ENCODE data around the gene TTLL8.
"Not testable (repeated sequence)": the region's sequence is repeated elsewhere in the genome, so short reads cannot be mapped to it uniquely, and the experiment has no call there.

The TTLL8 gene

DNA sequence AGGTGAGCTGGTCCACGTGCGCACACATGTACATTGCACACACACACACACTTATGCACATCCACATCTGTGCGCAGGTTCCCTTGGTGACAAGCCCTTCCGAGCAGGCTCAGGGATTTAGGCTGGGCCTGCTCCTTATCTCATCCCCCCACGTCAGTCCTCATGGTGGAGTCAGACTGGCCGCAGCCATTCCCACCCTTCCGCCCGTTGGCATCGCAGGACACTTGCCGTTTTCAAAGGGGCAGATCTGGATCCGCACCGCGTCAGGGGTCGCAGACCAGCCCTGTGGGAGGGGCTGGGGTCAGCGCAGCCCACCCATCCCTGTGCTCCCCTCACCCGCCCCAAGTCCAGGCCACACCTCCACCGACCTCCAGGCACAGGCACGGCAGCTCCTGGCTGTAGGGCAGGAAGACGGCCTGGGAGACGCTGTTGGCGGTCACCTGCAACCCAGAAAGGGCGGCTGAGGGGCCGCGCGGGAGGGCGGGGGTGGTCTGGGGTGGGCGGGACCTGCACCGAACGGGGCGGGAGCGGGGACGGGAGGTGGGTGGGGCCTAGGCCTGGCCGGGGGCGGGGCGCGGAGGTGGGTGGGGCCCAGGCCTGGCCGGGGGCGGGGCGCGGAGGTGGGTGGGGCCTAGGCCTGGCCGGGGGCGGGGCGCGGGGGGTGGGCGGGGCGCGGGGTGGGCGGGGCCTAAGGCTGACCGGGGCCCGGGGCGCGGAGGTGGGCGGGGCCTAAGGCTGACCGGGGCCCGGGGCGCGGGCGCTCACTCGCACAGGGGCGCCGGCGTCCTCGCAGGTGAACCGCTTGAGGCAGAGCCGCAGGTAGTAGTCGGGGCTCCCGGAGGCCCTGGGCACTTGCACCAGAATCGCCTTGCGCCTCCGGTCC is 58.8 kb downstream of the TTLL8 start:
- DNase-seq = no peak

DNA sequence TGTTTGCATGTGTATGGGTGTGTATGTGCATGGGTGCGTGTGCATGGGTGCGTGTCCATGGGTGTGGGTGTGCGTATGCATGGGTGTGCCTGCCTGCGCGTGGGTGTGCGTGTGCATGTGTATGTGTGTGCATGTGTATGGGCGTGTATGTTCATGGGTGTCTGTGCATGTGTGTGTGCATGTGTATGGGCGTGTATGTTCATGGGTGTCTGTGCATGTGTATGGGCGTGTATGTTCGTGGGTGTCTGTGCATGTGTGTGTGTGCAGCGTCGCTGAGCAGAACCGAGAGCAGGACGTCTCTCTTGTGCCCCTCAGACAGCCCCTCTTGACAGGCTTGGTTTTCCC is 59.4 kb downstream of the TTLL8 start:
- no peak for DNase-seq

GRCh38 chr22:49997932-49998717 is 60.0 kb downstream of the TTLL8 start:
- no peak for DNase-seq

DNA sequence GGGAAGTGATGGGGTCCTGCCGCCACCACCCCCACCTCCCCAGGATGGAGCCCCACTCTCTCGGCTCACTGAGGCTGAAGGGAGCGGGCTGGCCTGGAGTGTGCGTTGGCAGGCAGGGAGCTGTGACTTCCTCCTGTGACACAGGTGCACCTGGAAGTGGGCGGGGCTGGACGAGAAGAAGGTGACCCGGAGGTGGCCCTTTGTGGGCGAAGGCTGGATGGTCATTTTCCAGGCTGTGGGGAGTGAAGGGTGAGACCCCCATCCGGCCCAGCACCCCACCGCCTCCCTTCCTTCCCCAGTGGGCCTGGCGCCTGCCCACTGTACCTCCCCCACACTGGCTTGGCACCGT is 60.9 kb downstream of the TTLL8 start:
- peak; percentile 10 for DNase-seq

DNA sequence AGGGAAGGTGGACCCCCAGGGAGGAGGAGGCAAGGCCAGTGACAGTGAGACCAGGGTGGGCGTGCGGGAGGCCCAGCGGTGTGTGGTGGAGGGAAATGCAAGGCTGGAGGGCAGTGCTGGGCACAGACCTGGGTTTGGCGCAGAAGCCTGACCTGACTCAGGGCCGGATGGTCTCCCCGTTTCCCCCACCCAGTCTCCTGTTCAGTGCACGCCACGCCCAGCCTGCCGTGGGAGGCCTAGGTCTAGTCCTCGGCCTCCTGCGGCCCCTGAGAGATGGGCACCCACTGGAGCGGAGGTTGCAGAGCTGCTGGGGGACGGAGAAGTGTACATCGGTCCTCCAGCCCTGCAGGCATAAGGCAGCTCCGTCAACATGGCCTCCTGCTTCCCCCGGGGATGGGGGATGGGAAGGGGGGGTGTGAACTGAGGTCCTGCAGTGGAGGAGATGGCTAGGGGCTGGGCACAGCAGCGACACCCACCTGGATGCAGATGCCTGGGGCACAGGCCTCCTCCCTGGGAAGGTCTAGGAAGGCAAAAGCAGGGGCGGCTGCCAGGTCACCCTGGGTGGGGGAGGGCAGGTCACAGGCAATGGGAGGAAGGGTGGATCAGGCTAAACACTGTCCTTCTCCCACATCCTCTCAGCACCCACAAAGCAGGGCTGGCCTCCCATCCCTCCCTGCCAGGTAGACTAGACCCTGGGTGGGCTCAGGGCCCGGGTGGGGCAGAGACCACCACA is 61.4 kb downstream of the TTLL8 start:
- DNase-seq = no peak

DNA sequence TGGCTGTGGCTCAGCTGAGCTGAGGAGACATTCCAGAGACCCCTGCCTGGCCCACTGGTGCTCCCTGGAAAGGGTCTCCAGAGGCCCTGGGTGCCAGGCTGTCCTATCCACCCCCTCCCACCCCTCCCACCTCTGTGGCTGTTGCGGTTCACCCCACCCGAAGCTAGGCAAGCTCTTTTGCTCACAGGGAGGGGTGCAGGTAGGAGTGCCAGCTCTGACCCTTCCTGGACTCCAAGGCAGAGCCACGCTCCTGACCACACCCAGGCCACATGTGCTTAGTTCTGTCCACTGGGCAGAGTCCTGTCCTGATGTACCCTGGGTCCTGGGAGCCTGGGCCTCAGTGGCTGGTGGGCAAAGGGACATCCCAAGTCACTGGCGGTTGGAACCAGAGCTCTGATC is 62.0 kb downstream of the TTLL8 start:
- no peak for DNase-seq

DNA sequence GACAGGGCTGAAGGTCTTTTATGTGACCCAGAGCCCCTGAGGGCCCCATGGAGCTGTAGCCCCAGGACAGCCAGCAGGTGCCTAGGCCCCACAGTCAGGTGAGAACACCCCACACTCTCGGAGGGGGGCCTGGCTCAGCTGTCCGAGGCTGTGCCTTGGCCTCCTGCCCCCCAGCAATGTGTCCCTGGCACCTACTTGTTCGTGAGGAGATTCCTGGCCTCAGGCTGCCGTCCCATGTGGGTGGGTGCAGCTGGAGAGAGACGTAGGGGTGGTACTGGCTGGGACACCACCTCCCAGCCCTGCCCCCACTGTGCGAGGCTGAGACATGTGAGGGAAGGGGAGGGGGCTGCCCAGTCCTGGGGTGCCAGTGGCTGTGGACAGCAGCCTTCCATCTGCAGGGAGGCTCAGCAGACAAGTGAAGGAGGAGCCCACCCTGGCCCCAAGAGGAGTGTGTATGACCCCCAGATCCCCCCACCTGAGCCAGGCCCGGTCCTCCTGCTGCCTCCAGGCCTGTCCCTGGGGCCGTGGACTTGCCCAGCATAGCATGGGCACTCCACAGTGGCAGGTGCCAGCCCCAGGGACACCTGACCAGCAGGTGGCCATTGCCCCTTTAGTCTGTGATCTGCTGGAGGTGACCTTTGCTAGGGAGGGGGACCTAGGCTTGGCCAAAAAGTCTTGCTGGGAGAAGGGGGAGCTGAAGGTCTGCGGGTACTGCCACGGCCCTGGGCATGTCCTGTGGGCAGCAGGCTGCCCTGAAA is 62.6 kb downstream of the TTLL8 start:
- DNase-seq = no peak

DNA sequence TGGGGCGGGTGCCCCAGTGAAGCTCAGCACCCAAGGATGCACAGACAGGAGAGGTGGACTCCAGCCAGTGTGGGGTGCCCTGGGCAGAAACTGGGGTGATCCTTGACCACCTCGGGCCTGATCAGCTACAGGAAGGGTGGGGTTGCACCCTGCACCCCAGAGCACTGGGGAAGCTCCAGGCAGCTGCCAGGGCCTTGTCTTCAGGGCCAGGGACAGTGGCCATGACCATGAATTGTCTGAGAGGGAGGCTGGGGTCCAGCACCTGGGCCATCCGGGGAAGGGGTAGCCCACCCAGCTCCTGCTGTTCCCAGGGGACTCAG is 63.1 kb downstream of the TTLL8 start:
- no peak for DNase-seq

DNA sequence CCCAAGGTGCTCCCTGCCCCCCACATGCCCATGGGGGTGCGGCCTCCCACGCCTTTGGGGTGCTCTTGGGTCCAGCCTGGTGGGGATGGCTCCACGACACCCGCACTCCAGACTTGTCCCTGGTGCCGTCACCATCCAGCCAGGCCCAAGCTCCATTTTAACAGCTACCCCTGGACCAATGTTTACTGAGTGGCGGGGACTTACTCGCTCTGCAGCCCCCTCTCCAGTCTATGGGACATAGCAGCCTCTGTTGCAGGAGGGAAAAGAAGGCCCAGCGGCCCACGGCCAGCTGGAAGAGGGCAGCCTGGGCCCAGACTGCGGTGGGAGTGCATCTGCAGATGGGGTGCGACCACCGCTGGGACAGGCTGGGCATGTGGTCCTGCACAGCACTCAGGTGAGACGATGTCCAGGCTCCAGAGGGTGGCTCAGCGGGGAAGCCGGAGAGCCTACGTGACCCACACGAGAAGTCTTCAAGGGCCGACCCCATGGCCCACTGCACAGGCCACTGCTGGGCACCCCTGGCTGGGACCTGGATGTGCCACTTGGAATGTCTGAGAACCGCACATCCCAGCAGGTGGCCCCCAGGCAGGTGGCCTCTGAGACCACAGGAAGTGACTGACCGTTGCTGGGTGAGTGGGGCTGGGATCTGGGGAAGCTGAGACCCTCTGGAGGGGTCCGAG is 63.6 kb downstream of the TTLL8 start:
- DNase-seq = no peak

GRCh38 chr22:49993649-49994360 is 64.3 kb downstream of the TTLL8 start:
- DNase-seq = no peak

DNA sequence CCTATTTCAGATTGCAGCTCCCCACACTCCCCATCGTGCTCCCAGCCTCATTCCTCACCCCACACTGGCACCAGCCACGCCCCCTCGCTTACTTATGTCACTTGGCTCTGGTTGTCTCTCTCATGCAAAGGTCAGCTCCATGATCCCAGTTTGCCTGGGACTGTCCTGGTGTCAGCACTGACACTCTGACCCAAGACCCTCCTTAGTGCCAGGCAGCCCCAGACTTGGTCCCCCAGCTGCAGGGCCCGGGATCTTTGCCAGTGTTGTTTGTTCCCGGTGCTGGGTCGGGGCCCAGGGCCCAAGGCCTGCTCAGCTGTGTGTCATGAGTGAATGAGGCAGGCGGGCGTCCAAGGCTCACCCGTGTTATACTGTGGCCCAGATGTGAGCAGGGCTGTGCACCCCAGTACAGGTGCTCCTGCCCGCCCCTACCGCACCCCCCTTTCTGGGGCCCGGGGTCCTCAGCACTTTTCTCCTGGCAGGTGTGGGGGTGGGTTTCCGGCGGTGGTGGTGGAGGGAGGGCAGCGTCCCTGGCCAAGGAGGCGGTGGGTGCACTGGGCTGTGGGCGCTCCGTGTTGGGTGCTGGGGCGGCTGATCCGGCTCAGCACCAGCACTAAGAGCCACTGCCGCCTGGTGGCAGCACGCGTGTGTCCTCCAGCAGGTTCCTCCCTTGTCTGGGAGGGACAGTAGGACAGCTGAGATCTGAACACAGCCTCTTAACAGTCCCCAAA is 65.0 kb downstream of the TTLL8 start:
- peak; percentile 6 for DNase-seq

GRCh38 chr22:49991907-49992533 is 66.1 kb downstream of the TTLL8 start:
- no peak for DNase-seq

GRCh38 chr22:49991167-49991566 is 66.9 kb downstream of the TTLL8 start:
- DNase-seq = no peak

- not testable (repeated sequence) for DNase-seq
Observed at GRCh38 chr22:49989826-49990225, 68.3 kb downstream of the TTLL8 start.

- DNase-seq = no peak
Observed at GRCh38 chr22:49986325-49986724, 71.8 kb downstream of the TTLL8 start.

DNA sequence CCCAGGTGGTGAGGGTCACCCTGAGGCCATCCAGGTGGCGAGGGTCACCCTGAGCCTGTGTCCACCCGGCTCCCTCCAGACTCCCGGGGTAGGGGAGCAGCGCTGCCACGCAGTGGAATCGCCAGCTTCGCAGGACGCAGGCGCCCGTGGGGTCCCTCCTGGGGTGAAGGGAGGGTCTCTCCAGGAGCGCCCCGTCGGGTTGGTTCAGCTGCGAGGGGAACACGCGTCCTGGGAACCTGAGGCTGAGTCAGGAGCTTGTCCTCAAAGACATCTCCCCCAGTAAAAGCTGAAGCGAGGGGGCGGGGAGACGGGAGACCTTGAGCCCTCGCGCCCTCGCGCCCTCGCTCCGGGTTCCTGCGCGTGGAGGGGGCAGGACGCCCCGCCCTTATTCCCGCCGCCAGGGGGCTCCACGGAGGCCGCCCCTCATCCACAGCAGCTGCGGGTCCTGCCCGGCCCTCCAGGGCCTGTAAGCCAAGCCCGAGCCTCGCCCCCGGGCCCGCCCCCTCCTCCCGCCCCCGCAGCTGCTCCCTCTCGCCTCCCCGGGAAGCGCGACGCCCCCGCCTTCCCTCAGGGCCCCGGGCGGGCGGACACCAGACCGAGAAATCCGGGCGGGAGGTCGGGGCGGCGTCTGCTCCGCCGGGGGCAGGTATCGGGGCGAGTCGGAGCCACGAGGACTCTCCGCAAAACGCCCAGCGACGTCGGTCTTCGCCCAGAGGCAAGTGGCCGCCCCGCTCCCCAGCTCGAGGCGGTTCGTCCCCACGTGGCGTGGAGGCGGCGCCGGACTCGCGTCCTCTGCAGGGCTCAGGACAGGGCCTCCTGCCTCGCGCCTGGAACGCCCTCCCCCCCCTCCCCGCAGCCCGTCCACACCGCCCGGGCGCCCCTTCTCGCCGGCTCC is 74.7 kb downstream of the TTLL8 start:
- no peak for DNase-seq

GRCh38 chr22:49981799-49982198 is 76.3 kb downstream of the TTLL8 start:
- not testable (repeated sequence) for DNase-seq

- DNase-seq = peak; percentile 14
Observed at GRCh38 chr22:49979587-49980264, 78.4 kb downstream of the TTLL8 start.

- no peak for DNase-seq
Observed at GRCh38 chr22:49977578-49977977, 80.5 kb downstream of the TTLL8 start.
